AG09309 (cell line): Measurements from ENCODE around the gene PAFAH2.

Experiments used
- DNase-seq: peaks from one replicate; pipeline ENCODE4 v3.0.0-alpha.2; 2010; ENCODE audit warnings: low read depth
- H3K4me3 ChIP-seq: 2 replicates; pipeline ENCODE4 v1.5.1; 2011; ENCODE audit warnings: mild to moderate bottlenecking, low read depth, low read length, moderate library complexity; ENCODE audit not compliant: control insufficient read depth
- TF ChIP-seq, protein P1 (sequence below): IDR thresholded peaks from 2 replicates; pipeline ENCODE4 v1.5.1; 2011; ENCODE audit warnings: mild to moderate bottlenecking, low read depth, low read length, inconsistent platforms; ENCODE audit not compliant: insufficient read depth, control insufficient read depth; ENCODE audit errors: missing control alignments

PAFAH2 gene

DNA sequence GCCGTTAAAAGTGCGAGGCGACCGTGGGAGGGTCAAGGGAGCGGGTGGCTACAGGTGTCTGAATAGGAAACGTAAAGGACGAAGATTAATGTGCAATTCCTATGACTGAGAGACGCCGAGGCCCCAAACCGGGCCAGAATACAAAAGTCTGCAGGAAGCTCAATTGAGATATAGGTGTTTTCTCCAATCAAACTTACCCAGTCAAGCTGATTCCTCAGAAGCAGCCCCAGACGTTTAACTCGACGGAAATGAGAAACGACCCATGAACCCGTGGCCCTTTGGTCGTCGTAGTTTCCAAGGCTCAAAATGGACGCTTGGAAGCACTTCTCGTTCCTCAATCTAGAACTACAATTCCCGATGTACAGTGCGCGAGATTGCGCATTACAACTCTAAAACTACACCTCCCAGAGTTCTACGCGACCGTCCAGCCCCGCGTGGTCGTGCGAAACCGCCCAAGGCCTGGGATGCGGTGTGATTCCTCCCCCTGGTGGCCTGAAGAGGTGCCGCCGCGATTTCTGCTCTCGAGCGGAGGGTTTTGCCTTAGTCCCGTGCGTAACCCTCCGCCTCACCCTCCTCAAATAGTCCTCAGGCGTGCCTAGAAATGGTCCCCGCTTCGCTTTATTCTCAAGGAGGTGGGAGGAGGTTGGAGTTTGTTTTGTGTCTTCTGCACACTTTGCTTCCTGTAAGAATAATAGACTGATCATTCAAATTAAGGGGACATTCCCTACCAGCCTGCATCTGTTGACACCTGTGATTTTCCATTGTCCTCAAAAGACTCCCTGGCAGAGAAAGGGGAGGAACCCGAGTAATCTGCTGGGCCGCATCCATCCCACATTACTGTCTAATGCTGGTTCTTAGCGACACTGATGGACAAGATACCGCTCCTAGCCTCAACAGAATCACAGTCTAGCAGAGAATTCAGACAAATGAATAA lies at the start of gene PAFAH2:
PAFAH2 (minus strand) TSS at position 236 of the 934 bp plus-strand sequence. CDS start 7,247 bp downstream, outside the sequence.
- TF ChIP-seq, protein P1, sequence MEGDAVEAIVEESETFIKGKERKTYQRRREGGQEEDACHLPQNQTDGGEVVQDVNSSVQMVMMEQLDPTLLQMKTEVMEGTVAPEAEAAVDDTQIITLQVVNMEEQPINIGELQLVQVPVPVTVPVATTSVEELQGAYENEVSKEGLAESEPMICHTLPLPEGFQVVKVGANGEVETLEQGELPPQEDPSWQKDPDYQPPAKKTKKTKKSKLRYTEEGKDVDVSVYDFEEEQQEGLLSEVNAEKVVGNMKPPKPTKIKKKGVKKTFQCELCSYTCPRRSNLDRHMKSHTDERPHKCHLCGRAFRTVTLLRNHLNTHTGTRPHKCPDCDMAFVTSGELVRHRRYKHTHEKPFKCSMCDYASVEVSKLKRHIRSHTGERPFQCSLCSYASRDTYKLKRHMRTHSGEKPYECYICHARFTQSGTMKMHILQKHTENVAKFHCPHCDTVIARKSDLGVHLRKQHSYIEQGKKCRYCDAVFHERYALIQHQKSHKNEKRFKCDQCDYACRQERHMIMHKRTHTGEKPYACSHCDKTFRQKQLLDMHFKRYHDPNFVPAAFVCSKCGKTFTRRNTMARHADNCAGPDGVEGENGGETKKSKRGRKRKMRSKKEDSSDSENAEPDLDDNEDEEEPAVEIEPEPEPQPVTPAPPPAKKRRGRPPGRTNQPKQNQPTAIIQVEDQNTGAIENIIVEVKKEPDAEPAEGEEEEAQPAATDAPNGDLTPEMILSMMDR = peak; percentile 99
- peak; percentile 97 for DNase-seq
- peak within 1 kb of the TSS; percentile 60 for H3K4me3 ChIP-seq

DNA sequence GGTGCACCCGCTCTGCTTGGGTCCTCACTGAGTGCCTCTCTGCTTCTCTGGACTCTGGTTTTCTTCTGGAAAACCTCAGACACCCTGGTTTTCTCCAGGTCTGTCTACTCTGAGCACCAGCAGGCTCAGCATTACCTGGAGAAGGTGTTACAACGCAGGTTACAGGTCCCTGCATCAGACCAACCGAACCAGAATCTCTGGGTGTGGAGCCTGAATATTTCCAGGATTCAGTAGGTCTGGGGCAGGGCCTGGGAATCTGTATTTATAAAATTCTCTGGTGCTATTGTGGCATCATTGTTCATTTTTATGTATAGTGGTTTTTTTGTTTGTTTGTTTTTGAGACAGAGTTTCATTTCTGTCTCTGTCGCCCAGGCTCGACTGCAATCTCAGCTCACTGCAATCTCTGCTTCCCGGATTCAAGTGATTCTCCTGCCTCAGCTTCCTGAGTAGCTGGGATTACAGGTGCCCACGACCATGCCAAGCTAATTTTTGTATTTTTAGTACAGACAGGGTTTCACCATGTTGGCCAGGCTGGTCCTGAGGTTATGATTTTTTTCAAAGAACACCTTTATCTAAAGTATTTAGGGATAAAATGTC lies 49.5 kb upstream of the PAFAH2 start:
- no peak for DNase-seq
- no peak overlapping the region for H3K4me3 ChIP-seq
- TF ChIP-seq, protein P1 = no peak

DNA sequence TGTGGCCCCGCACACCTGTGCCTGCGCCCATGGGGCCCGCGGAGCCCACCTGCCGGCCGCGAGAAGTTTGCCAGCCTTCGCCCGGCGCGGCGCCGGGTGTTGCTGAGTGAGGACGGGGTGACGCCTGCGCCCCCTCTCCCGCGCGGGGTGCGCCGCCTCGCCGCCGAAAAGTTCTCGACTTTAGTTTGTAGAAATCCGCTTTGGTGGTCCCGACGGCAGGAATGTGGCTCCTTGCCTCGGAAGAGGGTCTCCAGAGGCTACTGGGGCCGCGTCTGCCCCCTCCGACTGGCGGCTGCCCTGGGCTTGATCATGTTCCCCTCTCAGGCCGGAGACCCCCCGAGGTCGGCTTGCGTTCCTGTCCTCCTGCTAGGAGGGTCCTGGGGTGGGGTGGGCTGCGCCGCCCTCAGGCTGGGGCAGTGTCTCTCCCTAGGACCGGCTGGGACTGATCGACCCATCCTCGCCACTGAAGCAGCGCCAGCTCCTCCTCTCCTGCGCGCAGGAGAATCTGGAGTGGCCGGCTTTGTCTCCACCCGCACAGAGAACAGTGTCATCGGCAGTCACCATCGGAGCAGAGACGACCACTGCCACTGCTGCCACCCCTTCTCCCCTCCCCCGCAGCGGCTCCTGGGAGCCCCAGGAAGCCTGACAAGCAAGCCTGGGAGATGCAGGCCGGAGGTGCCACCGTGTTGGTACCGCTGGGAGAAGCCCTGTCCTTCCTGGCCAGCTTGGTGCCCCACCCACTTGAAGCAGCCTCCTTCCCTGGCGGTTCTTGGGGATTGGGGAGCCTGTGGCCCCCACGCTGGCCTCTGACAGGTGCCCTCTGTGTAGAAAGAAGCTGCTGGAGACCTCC lies 48.6 kb upstream of the PAFAH2 start:
- H3K4me3 ChIP-seq = no peak overlapping the region
- TF ChIP-seq, protein P1 = no peak
- DNase-seq = no peak

DNA sequence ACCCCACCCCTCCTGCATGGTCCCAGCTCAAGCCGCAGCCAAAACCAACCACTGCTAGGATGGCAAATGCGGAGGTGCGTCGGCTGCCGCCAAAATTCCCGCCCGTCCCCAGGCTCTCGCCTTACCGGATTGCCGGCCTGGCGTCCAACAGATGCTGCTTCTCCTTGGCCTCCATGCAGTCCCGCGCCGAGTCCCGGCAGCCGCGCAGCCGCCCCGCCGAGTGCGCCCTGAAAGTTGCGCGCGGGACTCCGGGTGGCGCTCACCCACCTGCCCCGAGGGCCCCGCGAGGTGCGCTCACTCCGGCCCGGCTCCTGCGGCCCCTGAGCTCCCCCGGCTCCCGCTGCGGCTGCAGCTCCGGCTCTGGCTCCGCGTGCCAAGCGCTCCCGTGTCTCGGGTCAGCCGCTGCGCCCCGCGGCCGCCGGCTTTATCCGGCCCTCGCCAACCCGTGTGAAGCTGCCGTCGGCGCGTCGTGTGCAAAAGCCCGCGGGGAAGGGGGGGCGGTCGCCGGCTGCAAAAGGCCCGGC lies 47.9 kb upstream of the PAFAH2 start, which contains the start of gene SLC30A2:
SLC30A2 (minus strand) TSS at position 397 of the 524 bp plus-strand sequence; CDS start at position 175, 222 bp downstream.
- no peak within 1 kb of the TSS for H3K4me3 ChIP-seq
- TF ChIP-seq, protein P1 = no peak
- no peak for DNase-seq

DNA sequence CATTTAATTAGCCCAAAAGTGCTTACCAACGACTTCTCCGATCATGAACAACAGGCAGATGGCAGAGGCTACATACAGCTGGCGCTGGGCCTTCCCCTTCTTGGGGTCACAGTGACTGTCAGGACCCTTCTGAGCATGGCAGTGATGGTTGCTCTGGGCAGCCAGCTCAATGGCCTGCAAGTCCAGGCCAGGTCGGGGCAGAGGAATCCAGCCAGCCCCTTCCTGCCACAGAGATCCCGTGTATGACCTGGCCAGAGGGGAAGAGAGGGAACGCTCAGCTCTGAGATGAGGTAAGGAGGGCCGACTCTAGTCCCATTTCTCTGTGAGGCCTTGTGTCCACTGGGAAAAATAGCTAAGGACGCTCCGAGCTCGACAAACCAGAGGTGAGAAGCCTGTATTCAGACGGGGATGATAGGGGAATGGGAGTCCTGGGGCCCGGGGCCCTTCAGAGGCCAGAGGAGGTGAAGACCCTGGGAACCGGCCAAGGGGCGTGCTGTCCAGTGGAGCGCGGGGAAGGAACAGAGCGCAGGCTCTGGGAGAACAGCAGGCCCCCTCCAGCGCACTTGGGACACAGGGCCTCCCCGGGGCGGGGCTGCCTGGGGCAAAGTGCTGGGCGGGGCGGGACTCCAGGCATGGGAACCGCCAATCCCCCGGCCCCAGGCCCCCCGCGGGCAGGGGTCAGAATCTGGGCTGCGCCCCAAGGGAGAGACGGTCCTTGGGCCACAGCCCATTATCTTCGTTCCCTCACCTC lies 47.3 kb upstream of the PAFAH2 start:
- no peak overlapping the region for H3K4me3 ChIP-seq

More for the DNA sequence above, 47.3 kb upstream of the PAFAH2 start:
- DNase-seq = no peak
- TF ChIP-seq, protein P1 = no peak
